NT2/D1 (cell line): ENCODE results near the gene POSTN.

Experiments used
- DNase-seq: peaks from one replicate; pipeline ENCODE4 v3.0.0-alpha.2; 2011; ENCODE audit warnings: low read depth, low spot score
- H3K27me3 ChIP-seq: 2 replicates; pipeline ENCODE4 v1.6.0; 2011; ENCODE audit warnings: mild to moderate bottlenecking; ENCODE audit not compliant: insufficient read length, insufficient read depth
- H3K36me3 ChIP-seq: 2 replicates; pipeline ENCODE4 v1.6.1; 2011; ENCODE audit warnings: mild to moderate bottlenecking, low read length, mixed read lengths; ENCODE audit not compliant: insufficient read depth, insufficient read length
- H3K4me1 ChIP-seq: 2 replicates; pipeline ENCODE4 v1.5.1; 2011; ENCODE audit not compliant: insufficient read depth, insufficient read length
- H3K4me3 ChIP-seq: 2 replicates; pipeline ENCODE4 v1.5.1; 2011; ENCODE audit warnings: low read depth; ENCODE audit not compliant: insufficient read length
- H3K9ac ChIP-seq: 2 replicates; pipeline ENCODE4 v1.6.0; 2011; ENCODE audit warnings: low read depth; ENCODE audit not compliant: insufficient read length
- H3K9me3 ChIP-seq: 2 replicates; pipeline ENCODE4 v1.5.1; 2011; ENCODE audit warnings: mild to moderate bottlenecking, low read length; ENCODE audit not compliant: insufficient read depth
- SUZ12 ChIP-seq: IDR thresholded peaks from 2 replicates; pipeline ENCODE4 v1.6.1; 2011; ENCODE audit not compliant: insufficient read length, insufficient read depth; ENCODE audit errors: extremely low read depth
- YY1 ChIP-seq: IDR thresholded peaks from 2 replicates; pipeline ENCODE4 v1.6.1; 2011; ENCODE audit not compliant: insufficient read length, insufficient read depth
- ZNF274 ChIP-seq: IDR thresholded peaks from 2 replicates; pipeline ENCODE4 v1.6.1; 2011; ENCODE audit warnings: mild to moderate bottlenecking, low read depth, low read length

Gene POSTN, protein sequence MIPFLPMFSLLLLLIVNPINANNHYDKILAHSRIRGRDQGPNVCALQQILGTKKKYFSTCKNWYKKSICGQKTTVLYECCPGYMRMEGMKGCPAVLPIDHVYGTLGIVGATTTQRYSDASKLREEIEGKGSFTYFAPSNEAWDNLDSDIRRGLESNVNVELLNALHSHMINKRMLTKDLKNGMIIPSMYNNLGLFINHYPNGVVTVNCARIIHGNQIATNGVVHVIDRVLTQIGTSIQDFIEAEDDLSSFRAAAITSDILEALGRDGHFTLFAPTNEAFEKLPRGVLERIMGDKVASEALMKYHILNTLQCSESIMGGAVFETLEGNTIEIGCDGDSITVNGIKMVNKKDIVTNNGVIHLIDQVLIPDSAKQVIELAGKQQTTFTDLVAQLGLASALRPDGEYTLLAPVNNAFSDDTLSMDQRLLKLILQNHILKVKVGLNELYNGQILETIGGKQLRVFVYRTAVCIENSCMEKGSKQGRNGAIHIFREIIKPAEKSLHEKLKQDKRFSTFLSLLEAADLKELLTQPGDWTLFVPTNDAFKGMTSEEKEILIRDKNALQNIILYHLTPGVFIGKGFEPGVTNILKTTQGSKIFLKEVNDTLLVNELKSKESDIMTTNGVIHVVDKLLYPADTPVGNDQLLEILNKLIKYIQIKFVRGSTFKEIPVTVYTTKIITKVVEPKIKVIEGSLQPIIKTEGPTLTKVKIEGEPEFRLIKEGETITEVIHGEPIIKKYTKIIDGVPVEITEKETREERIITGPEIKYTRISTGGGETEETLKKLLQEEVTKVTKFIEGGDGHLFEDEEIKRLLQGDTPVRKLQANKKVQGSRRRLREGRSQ

GRCh38 chr13:37598597-37598996 lies at the start of gene POSTN:
TSS of gene POSTN (minus strand) at chr13:37598768. CDS start at chr13:37598726, 42 bp downstream.
- DNase-seq: no peak

GRCh38 chr13:37647031-37647650 lies 48.6 kb upstream of the POSTN start:
- H3K9me3 ChIP-seq: no peaks in the 10 kb centered on the region
- no peak overlapping the region for H3K4me3 ChIP-seq
- TF ChIP-seq YY1 (no peak), ZNF274 (no peak), SUZ12 (no peak)
- H3K4me1 ChIP-seq: no peaks in the 10 kb centered on the region
- DNase-seq: peak; percentile 6
- H3K27me3 ChIP-seq: no peaks in the 10 kb centered on the region
- H3K9ac ChIP-seq: no peak overlapping the region
- no peaks in the 10 kb centered on the region for H3K36me3 ChIP-seq

More at GRCh38 chr13:37598597-37598996, at the start of gene POSTN:
- no peak for TF ChIP-seq SUZ12
- TF ChIP-seq ZNF274: no peak
- no peak for TF ChIP-seq YY1
- H3K27me3 ChIP-seq: no peaks in the 10 kb centered on the region
- no peak within 1 kb of the TSS for H3K9ac ChIP-seq
- no peaks in the 10 kb centered on the region for H3K9me3 ChIP-seq
- H3K4me1 ChIP-seq: no peaks in the 10 kb centered on the region
- no peak within 1 kb of the TSS for H3K4me3 ChIP-seq
- no peaks in the 10 kb centered on the region for H3K36me3 ChIP-seq

DNA sequence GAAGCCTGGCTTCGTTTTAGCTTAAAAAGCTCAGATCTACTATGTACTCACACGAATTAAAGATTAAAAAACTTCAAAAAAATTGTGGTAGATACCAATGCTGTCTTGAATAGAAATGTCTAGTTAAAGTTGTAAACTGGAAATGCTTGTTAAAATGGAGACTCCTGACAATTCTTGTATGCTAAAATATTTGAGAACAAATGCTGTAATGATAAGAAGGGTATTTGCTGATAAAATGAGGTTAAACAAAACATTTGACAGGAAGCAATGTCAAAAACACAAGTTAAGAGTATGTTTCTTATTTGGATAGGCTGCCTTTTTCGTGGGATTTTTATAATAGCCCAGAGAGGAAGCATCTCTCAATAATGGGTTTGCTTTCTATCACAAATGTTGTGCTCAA lies 48.0 kb upstream of the POSTN start:
- Histone ChIP-seq H3K36me3 (no peaks in the 10 kb centered on the region), H3K9me3 (no peaks in the 10 kb centered on the region), H3K27me3 (no peaks in the 10 kb centered on the region), H3K4me1 (no peaks in the 10 kb centered on the region), H3K9ac (no peak overlapping the region), H3K4me3 (no peak overlapping the region)
- no peak for TF ChIP-seq YY1
- no peak for TF ChIP-seq SUZ12
- TF ChIP-seq ZNF274: no peak
- DNase-seq: no peak

GRCh38 chr13:37645181-37645740 lies 46.7 kb upstream of the POSTN start:
- Histone ChIP-seq H3K9ac (no peak overlapping the region), H3K4me1 (no peaks in the 10 kb centered on the region), H3K27me3 (no peaks in the 10 kb centered on the region), H3K36me3 (no peaks in the 10 kb centered on the region), H3K4me3 (no peak overlapping the region), H3K9me3 (no peaks in the 10 kb centered on the region)
- no peak for DNase-seq
- no peak for TF ChIP-seq YY1
- no peak for TF ChIP-seq ZNF274
- TF ChIP-seq SUZ12: no peak

DNA sequence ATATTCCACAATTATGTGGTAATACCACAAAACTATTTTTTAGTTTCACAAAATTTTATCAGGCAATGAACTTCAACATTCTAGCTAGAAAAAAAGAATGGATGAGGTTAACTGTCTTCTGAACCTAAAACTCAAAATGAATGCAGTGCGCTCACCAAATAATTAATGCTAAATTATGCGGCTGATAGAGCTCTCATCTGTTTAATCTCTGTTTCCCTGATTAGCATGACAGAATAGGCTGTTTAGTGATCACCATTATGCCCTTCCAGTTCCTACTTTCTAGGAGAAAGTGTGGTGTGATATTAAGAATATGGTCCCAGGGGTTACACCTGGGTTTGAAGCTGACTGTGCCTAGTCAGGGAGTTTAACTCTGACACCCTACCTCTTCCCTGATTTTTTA lies 42.8 kb upstream of the POSTN start:
- Histone ChIP-seq H3K36me3 (no peaks in the 10 kb centered on the region), H3K27me3 (no peaks in the 10 kb centered on the region), H3K9me3 (no peaks in the 10 kb centered on the region), H3K4me3 (no peak overlapping the region), H3K9ac (no peak overlapping the region), H3K4me1 (no peaks in the 10 kb centered on the region)
- DNase-seq: no peak
- no peak for TF ChIP-seq YY1
- no peak for TF ChIP-seq ZNF274
- TF ChIP-seq SUZ12: no peak

GRCh38 chr13:37640499-37640898 lies 41.9 kb upstream of the POSTN start:
- Histone ChIP-seq H3K9ac (no peak overlapping the region), H3K4me3 (no peak overlapping the region), H3K36me3 (no peaks in the 10 kb centered on the region), H3K4me1 (no peaks in the 10 kb centered on the region), H3K9me3 (no peaks in the 10 kb centered on the region), H3K27me3 (no peaks in the 10 kb centered on the region)
- DNase-seq: peak; percentile 9
- no peak for TF ChIP-seq YY1
- TF ChIP-seq ZNF274: no peak
- TF ChIP-seq SUZ12: no peak
